HepG2 (cell line): Measurements from ENCODE around the gene PSMA3. TPM values are rescaled to one million over a fixed set of nuclear protein-coding genes. Genes with fewer than 3 reads are reported as not detected.
A peak's percentile ranks its signal among the peaks of the same experiment; 100 is the strongest.

Source experiments
- JDP2 ChIP-seq: sonication (generic); formaldehyde crosslinking; IDR thresholded peaks from 2 replicates; pipeline ENCODE4 v1.8.1; 2022; ENCODE audit warnings: missing genetic modification reagents, borderline replicate concordance
- MEF2D ChIP-seq: sonication (generic); formaldehyde crosslinking; IDR thresholded peaks from 2 replicates; pipeline ENCODE4 v1.5.1; 2020; ENCODE audit warnings: mild to moderate bottlenecking, missing genetic modification reagents
- NAIF1 ChIP-seq: sonication (generic); formaldehyde crosslinking; IDR thresholded peaks from 2 replicates; pipeline ENCODE4 v1.5.0; 2020; ENCODE audit warnings: mild to moderate bottlenecking, missing genetic modification reagents, borderline replicate concordance
- NFIC ChIP-seq: IDR thresholded peaks from 2 replicates; pipeline ENCODE4 v1.6.1; 2012; ENCODE audit warnings: mild to moderate bottlenecking, low read length, inconsistent platforms
- TCF12 ChIP-seq, 2 experiments: fragments of 450-650 bp in 1 of 2; sonication (generic) in 1 of 2; formaldehyde crosslinking in 1 of 2; IDR thresholded peaks; 2 replicates each; pipeline versions ENCODE4 v1.6.1 to v1.8.0; 2017 to 2022; ENCODE audit warnings: antibody characterized with exemption in 1 of 2, mild to moderate bottlenecking in 1 of 2, missing genetic modification reagents in 1 of 2, moderate library complexity in 1 of 2
- ZBTB7A ChIP-seq: sonication (generic); formaldehyde crosslinking; IDR thresholded peaks from 2 replicates; pipeline ENCODE4 v1.8.0; 2022; ENCODE audit warnings: mild to moderate bottlenecking, missing genetic modification reagents
- ZFP62 ChIP-seq: sonication (generic); formaldehyde crosslinking; IDR thresholded peaks from 2 replicates; pipeline ENCODE4 v1.4.0; 2020; ENCODE audit warnings: missing genetic modification reagents
- ZFY ChIP-seq: sonication (generic); formaldehyde crosslinking; IDR thresholded peaks from 2 replicates; pipeline ENCODE4 v1.4.0; 2020; ENCODE audit warnings: missing genetic modification reagents
- ZNF451 ChIP-seq: sonication (generic); formaldehyde crosslinking; IDR thresholded peaks from 2 replicates; pipeline ENCODE4 v1.5.0; 2020; ENCODE audit warnings: mild to moderate bottlenecking, missing genetic modification reagents
- ZNF543 ChIP-seq: sonication (generic); formaldehyde crosslinking; IDR thresholded peaks from 2 replicates; pipeline ENCODE4 v1.4.0; 2020; ENCODE audit warnings: mild to moderate bottlenecking, missing genetic modification reagents
- ZNF547 ChIP-seq: sonication (generic); formaldehyde crosslinking; IDR thresholded peaks from 2 replicates; pipeline ENCODE4 v1.5.1; 2020; ENCODE audit warnings: mild to moderate bottlenecking, missing genetic modification reagents
- ZNF678 ChIP-seq: sonication (generic); formaldehyde crosslinking; IDR thresholded peaks from 2 replicates; pipeline ENCODE4 v1.4.0; 2020; ENCODE audit warnings: mild to moderate bottlenecking, missing genetic modification reagents
- ZNF766 ChIP-seq: sonication (generic); formaldehyde crosslinking; IDR thresholded peaks from 2 replicates; pipeline ENCODE4 v1.5.0; 2020; ENCODE audit warnings: missing genetic modification reagents, borderline replicate concordance
- ZNF775 ChIP-seq: sonication (generic); formaldehyde crosslinking; IDR thresholded peaks from 2 replicates; pipeline ENCODE4 v1.4.0; 2020; ENCODE audit warnings: missing genetic modification reagents, mild to moderate bottlenecking, moderate library complexity, borderline replicate concordance
- polyA plus RNA-seq, 8 experiments: library from polyadenylated mRNA; depleted of rRNA in 3 of 8; stranded (reverse) in 7 of 8; unstranded in 1 of 8; fragments of >200 nt; fragmentation: Illumina TruSeq in 4 of 8; extraction: Trizol in 4 of 8; gene quantifications; 2 replicates each; pipeline versions ENCODE4 v1.2.1 to v1.2.3, GENCODE V29; 2011 to 2016; ENCODE audit warnings: low read depth in 4 of 8, missing spikeins in 1 of 8, mixed read lengths in 1 of 8; ENCODE audit not compliant: insufficient read depth in 1 of 8
- total RNA-seq, 5 experiments: library from RNA; depleted of rRNA; stranded (reverse); fragments of >200 nt; fragmentation: Illumina TruSeq; extraction: Trizol; gene quantifications; 2 replicates each; pipeline ENCODE4 v1.2.3, GENCODE V29; 2016; ENCODE audit warnings: low read depth in 1 of 5
- TF ChIP-seq, protein P1 (sequence below): sonication (generic); formaldehyde crosslinking; IDR thresholded peaks from 2 replicates; pipeline ENCODE4 v1.5.0; 2020; ENCODE audit warnings: missing genetic modification reagents, mild to moderate bottlenecking, borderline replicate concordance
- TF ChIP-seq, protein P2 (sequence below), 2 experiments: sonication (generic) in 1 of 2; formaldehyde crosslinking in 1 of 2; IDR thresholded peaks; 2 replicates each; pipeline versions ENCODE4 v1.5.1 to v1.6.1; 2011 to 2020; ENCODE audit warnings: borderline replicate concordance in 1 of 2, low read depth in 1 of 2, low read length in 1 of 2, mild to moderate bottlenecking in 1 of 2, missing genetic modification reagents in 1 of 2, moderate library complexity in 1 of 2
- TF ChIP-seq, protein P3 (sequence below): IDR thresholded peaks from 2 replicates; pipeline ENCODE4 v1.6.1; 2018; ENCODE audit warnings: missing genetic modification reagents
- TF ChIP-seq, protein P4 (sequence below): sonication (generic); formaldehyde crosslinking; IDR thresholded peaks from 2 replicates; pipeline ENCODE4 v1.4.0; 2020; ENCODE audit warnings: missing genetic modification reagents, borderline replicate concordance
- TF ChIP-seq, protein P5 (sequence below): conservative IDR thresholded peaks from 2 replicates; pipeline ENCODE4 v1.6.1; 2018; ENCODE audit warnings: missing genetic modification reagents
- TF ChIP-seq, protein P6 (sequence below): sonication (generic); formaldehyde crosslinking; IDR thresholded peaks from 2 replicates; pipeline ENCODE4 v1.5.0; 2020; ENCODE audit warnings: missing genetic modification reagents

PSMA3 gene
- total and polyA plus RNA-seq, 2 of the 13 experiments (the other 11 are each of a cell fraction or from before 2014, with no cell fraction given), result 232 to 275 TPM

DNA sequence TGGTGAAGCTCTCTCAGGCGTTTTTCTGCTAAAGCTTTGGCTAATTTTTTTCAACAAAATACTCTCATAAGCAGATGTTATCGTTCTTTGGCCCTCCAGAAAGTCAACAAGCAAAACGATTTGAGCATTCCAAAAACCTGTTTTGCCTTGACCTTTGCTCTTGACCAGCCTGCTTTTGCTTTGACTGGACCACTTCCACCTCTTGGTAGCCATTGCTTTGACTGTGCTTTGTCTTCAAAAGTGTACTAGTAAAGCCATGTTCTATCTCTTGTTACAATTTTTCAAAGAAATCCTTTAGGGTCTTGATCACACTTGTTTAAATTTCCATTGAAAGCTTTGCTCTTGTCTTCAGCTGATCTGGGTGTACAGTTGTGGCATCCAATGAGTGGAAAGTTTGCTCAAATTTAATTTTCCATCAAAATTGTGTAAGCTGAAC is 43.0 kb downstream of the PSMA3 start (continued):
- TF ChIP-seq, protein P1, sequence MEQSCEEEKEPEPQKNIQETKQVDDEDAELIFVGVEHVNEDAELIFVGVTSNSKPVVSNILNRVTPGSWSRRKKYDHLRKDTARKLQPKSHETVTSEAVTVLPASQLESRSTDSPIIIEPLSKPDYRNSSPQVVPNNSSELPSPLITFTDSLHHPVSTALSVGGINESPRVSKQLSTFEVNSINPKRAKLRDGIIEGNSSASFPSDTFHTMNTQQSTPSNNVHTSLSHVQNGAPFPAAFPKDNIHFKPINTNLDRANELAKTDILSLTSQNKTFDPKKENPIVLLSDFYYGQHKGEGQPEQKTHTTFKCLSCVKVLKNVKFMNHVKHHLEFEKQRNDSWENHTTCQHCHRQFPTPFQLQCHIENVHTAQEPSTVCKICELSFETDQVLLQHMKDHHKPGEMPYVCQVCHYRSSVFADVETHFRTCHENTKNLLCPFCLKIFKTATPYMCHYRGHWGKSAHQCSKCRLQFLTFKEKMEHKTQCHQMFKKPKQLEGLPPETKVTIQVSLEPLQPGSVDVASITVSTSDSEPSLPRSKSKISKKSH (CRISPR knock-in tag), result no peak
- TF ChIP-seq ZNF543 (CRISPR knock-in tag) (no peak), MEF2D (CRISPR knock-in tag) (no peak), TCF12 (IDR thresholded peaks at IDR 0.05) (no peak), TCF12 (CRISPR knock-in tag; IDR thresholded peaks at IDR 0.05) (peak; percentile 42; the same call in 1 of the 2 replicates), ZBTB7A (no peak), ZNF547 (no peak), JDP2 (CRISPR knock-in tag) (no peak), ZFP62 (no peak), NFIC (peak; percentile 85; the same call in 1 of the 2 replicates), ZFY (CRISPR knock-in tag) (no peak), ZNF678 (CRISPR knock-in tag) (no peak), ZNF775 (CRISPR knock-in tag) (no peak), ZNF451 (peak; percentile 32; the same call in 1 of the 2 replicates), ZNF766 (CRISPR knock-in tag) (no peak), NAIF1 (CRISPR knock-in tag) (no peak)
- TF ChIP-seq, protein P2, sequence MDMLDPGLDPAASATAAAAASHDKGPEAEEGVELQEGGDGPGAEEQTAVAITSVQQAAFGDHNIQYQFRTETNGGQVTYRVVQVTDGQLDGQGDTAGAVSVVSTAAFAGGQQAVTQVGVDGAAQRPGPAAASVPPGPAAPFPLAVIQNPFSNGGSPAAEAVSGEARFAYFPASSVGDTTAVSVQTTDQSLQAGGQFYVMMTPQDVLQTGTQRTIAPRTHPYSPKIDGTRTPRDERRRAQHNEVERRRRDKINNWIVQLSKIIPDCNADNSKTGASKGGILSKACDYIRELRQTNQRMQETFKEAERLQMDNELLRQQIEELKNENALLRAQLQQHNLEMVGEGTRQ (IDR thresholded peaks at IDR 0.05; ENCODE audit: low read depth, low read length), result no peak
- TF ChIP-seq, protein P2 (CRISPR knock-in tag; IDR thresholded peaks at IDR 0.05; ENCODE audit: borderline replicate concordance), result no peak
- TF ChIP-seq, protein P3, sequence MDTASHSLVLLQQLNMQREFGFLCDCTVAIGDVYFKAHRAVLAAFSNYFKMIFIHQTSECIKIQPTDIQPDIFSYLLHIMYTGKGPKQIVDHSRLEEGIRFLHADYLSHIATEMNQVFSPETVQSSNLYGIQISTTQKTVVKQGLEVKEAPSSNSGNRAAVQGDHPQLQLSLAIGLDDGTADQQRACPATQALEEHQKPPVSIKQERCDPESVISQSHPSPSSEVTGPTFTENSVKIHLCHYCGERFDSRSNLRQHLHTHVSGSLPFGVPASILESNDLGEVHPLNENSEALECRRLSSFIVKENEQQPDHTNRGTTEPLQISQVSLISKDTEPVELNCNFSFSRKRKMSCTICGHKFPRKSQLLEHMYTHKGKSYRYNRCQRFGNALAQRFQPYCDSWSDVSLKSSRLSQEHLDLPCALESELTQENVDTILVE (CRISPR knock-in tag), result no peak
- TF ChIP-seq, protein P4, sequence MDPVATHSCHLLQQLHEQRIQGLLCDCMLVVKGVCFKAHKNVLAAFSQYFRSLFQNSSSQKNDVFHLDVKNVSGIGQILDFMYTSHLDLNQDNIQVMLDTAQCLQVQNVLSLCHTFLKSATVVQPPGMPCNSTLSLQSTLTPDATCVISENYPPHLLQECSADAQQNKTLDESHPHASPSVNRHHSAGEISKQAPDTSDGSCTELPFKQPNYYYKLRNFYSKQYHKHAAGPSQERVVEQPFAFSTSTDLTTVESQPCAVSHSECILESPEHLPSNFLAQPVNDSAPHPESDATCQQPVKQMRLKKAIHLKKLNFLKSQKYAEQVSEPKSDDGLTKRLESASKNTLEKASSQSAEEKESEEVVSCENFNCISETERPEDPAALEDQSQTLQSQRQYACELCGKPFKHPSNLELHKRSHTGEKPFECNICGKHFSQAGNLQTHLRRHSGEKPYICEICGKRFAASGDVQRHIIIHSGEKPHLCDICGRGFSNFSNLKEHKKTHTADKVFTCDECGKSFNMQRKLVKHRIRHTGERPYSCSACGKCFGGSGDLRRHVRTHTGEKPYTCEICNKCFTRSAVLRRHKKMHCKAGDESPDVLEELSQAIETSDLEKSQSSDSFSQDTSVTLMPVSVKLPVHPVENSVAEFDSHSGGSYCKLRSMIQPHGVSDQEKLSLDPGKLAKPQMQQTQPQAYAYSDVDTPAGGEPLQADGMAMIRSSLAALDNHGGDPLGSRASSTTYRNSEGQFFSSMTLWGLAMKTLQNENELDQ (CRISPR knock-in tag), result no peak
- TF ChIP-seq, protein P5, sequence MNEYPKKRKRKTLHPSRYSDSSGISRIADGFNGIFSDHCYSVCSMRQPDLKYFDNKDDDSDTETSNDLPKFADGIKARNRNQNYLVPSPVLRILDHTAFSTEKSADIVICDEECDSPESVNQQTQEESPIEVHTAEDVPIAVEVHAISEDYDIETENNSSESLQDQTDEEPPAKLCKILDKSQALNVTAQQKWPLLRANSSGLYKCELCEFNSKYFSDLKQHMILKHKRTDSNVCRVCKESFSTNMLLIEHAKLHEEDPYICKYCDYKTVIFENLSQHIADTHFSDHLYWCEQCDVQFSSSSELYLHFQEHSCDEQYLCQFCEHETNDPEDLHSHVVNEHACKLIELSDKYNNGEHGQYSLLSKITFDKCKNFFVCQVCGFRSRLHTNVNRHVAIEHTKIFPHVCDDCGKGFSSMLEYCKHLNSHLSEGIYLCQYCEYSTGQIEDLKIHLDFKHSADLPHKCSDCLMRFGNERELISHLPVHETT (CRISPR knock-in tag), result no peak
- TF ChIP-seq, protein P6, sequence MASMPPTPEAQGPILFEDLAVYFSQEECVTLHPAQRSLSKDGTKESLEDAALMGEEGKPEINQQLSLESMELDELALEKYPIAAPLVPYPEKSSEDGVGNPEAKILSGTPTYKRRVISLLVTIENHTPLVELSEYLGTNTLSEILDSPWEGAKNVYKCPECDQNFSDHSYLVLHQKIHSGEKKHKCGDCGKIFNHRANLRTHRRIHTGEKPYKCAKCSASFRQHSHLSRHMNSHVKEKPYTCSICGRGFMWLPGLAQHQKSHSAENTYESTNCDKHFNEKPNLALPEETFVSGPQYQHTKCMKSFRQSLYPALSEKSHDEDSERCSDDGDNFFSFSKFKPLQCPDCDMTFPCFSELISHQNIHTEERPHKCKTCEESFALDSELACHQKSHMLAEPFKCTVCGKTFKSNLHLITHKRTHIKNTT, result no peak
